ENCODE results near the gene SOWAHA.
"Not testable (repeated sequence)": the region's sequence is repeated elsewhere in the genome, so short reads cannot be mapped to it uniquely, and the experiment has no call there.

The SOWAHA gene

GRCh38 chr5:132787076-132787475 lies 26.0 kb upstream of the SOWAHA start:
- H3K4me1 ChIP-seq (ENCODE audit: insufficient read depth, low read length): peaks cover 7% of the 10 kb centered on the region; the same call in 1 of the 2 replicates

GRCh38 chr5:132788508-132788907 lies 24.6 kb upstream of the SOWAHA start:
- no peaks in the 10 kb centered on the region for H3K36me3 ChIP-seq (ENCODE audit: insufficient read depth, low read length)
- H3K9ac ChIP-seq (ENCODE audit: low read depth, low read length): no peak overlapping the region
- H3K9me3 ChIP-seq (ENCODE audit: control insufficient read depth, insufficient read depth, low read length): no peaks in the 10 kb centered on the region
- 0 out of 2 replicates have a peak, but pooled peaks cover 7% of the 10 kb centered on the region for H3K4me1 ChIP-seq (ENCODE audit: insufficient read depth, low read length)

More at GRCh38 chr5:132787076-132787475, 26.0 kb upstream of the SOWAHA start:
- Histone ChIP-seq H3K9ac (ENCODE audit: low read depth, low read length) (no peak overlapping the region), H3K36me3 (ENCODE audit: insufficient read depth, low read length) (no peaks in the 10 kb centered on the region), H3K9me3 (ENCODE audit: control insufficient read depth, insufficient read depth, low read length) (no peaks in the 10 kb centered on the region)

GRCh38 chr5:132788990-132789886 lies 23.9 kb upstream of the SOWAHA start:
- Histone ChIP-seq H3K4me1 (ENCODE audit: insufficient read depth, low read length) (0 out of 2 replicates have a peak, but pooled peaks cover 7% of the 10 kb centered on the region), H3K9me3 (ENCODE audit: control insufficient read depth, insufficient read depth, low read length) (no peaks in the 10 kb centered on the region), H3K36me3 (ENCODE audit: insufficient read depth, low read length) (no peaks in the 10 kb centered on the region), H3K9ac (ENCODE audit: low read depth, low read length) (no peak overlapping the region)

- no peaks in the 10 kb centered on the region for H3K9me3 ChIP-seq (ENCODE audit: control insufficient read depth, insufficient read depth, low read length)
Observed at GRCh38 chr5:132790201-132790865, 22.8 kb upstream of the SOWAHA start.

GRCh38 chr5:132791026-132791425 lies 22.1 kb upstream of the SOWAHA start:
- Histone ChIP-seq H3K36me3 (ENCODE audit: insufficient read depth, low read length) (no peaks in the 10 kb centered on the region), H3K4me1 (ENCODE audit: insufficient read depth, low read length) (0 out of 2 replicates have a peak, but pooled peaks cover 7% of the 10 kb centered on the region), H3K9me3 (ENCODE audit: control insufficient read depth, insufficient read depth, low read length) (no peaks in the 10 kb centered on the region), H3K9ac (ENCODE audit: low read depth, low read length) (no peak overlapping the region)

More at GRCh38 chr5:132790201-132790865, 22.8 kb upstream of the SOWAHA start:
- Histone ChIP-seq H3K9ac (ENCODE audit: low read depth, low read length) (no peak overlapping the region), H3K36me3 (ENCODE audit: insufficient read depth, low read length) (no peaks in the 10 kb centered on the region), H3K4me1 (ENCODE audit: insufficient read depth, low read length) (0 out of 2 replicates have a peak, but pooled peaks cover 7% of the 10 kb centered on the region)

GRCh38 chr5:132797651-132798050 lies 15.5 kb upstream of the SOWAHA start:
- Histone ChIP-seq H3K9ac (ENCODE audit: low read depth, low read length) (no peak overlapping the region), H3K36me3 (ENCODE audit: insufficient read depth, low read length) (no peaks in the 10 kb centered on the region), H3K4me1 (ENCODE audit: insufficient read depth, low read length) (no peaks in the 10 kb centered on the region), H3K9me3 (ENCODE audit: control insufficient read depth, insufficient read depth, low read length) (no peaks in the 10 kb centered on the region)

- Histone ChIP-seq H3K4me1 (ENCODE audit: insufficient read depth, low read length) (no peaks in the 10 kb centered on the region), H3K9me3 (ENCODE audit: control insufficient read depth, insufficient read depth, low read length) (no peaks in the 10 kb centered on the region), H3K9ac (ENCODE audit: low read depth, low read length) (no peak overlapping the region), H3K36me3 (ENCODE audit: insufficient read depth, low read length) (no peaks in the 10 kb centered on the region)
Observed at GRCh38 chr5:132799392-132799791, 13.7 kb upstream of the SOWAHA start.

- Histone ChIP-seq H3K9me3 (ENCODE audit: control insufficient read depth, insufficient read depth, low read length) (no peaks in the 10 kb centered on the region), H3K36me3 (ENCODE audit: insufficient read depth, low read length) (no peaks in the 10 kb centered on the region), H3K4me1 (ENCODE audit: insufficient read depth, low read length) (no peaks in the 10 kb centered on the region), H3K9ac (ENCODE audit: low read depth, low read length) (no peak overlapping the region)
Observed at GRCh38 chr5:132800545-132800944, 12.6 kb upstream of the SOWAHA start.

GRCh38 chr5:132802044-132802684 lies 10.9 kb upstream of the SOWAHA start:
- Histone ChIP-seq H3K4me1 (ENCODE audit: insufficient read depth, low read length) (peaks cover 3% of the 10 kb centered on the region), H3K9me3 (ENCODE audit: control insufficient read depth, insufficient read depth, low read length) (no peaks in the 10 kb centered on the region)

GRCh38 chr5:132802685-132803066 lies 10.4 kb upstream of the SOWAHA start:
- not testable (repeated sequence) for H3K9me3 ChIP-seq (ENCODE audit: control insufficient read depth, insufficient read depth, low read length); H3K9ac ChIP-seq (ENCODE audit: low read depth, low read length); H3K36me3 ChIP-seq (ENCODE audit: insufficient read depth, low read length); H3K4me1 ChIP-seq (ENCODE audit: insufficient read depth, low read length)

More at GRCh38 chr5:132802044-132802684, 10.9 kb upstream of the SOWAHA start:
- Histone ChIP-seq H3K36me3 (ENCODE audit: insufficient read depth, low read length) (no peaks in the 10 kb centered on the region), H3K9ac (ENCODE audit: low read depth, low read length) (no peak overlapping the region)

GRCh38 chr5:132804219-132804618 lies 8.9 kb upstream of the SOWAHA start:
- not testable (repeated sequence) for H3K9me3 ChIP-seq (ENCODE audit: control insufficient read depth, insufficient read depth, low read length); H3K36me3 ChIP-seq (ENCODE audit: insufficient read depth, low read length); H3K9ac ChIP-seq (ENCODE audit: low read depth, low read length); H3K4me1 ChIP-seq (ENCODE audit: insufficient read depth, low read length)

GRCh38 chr5:132805872-132806271 lies 7.2 kb upstream of the SOWAHA start:
- not testable (repeated sequence) for H3K36me3 ChIP-seq (ENCODE audit: insufficient read depth, low read length); H3K9ac ChIP-seq (ENCODE audit: low read depth, low read length)

GRCh38 chr5:132806804-132807162 lies 6.3 kb upstream of the SOWAHA start:
- H3K9me3 ChIP-seq (ENCODE audit: control insufficient read depth, insufficient read depth, low read length); H3K9ac ChIP-seq (ENCODE audit: low read depth, low read length); H3K36me3 ChIP-seq (ENCODE audit: insufficient read depth, low read length); H3K4me1 ChIP-seq (ENCODE audit: insufficient read depth, low read length): not testable (repeated sequence)

More at GRCh38 chr5:132805872-132806271, 7.2 kb upstream of the SOWAHA start:
- H3K4me1 ChIP-seq (ENCODE audit: insufficient read depth, low read length); H3K9me3 ChIP-seq (ENCODE audit: control insufficient read depth, insufficient read depth, low read length): not testable (repeated sequence)

GRCh38 chr5:132807163-132807838 lies 5.8 kb upstream of the SOWAHA start:
- no peak overlapping the region for H3K9ac ChIP-seq (ENCODE audit: low read depth, low read length)
- H3K9me3 ChIP-seq (ENCODE audit: control insufficient read depth, insufficient read depth, low read length): no peaks in the 10 kb centered on the region
- H3K4me1 ChIP-seq (ENCODE audit: insufficient read depth, low read length): peaks cover 4% of the 10 kb centered on the region
- no peaks in the 10 kb centered on the region for H3K36me3 ChIP-seq (ENCODE audit: insufficient read depth, low read length)
